Measurements from ENCODE around the gene NUP62CL.

The NUP62CL gene

GRCh38 chrX:107197319-107197718, 8.9 kb downstream of the NUP62CL start:
- H3K27ac ChIP-seq (ENCODE audit: extremely low read depth, low read depth, low read length) = no peak overlapping the region
- no peak overlapping the region for H3K4me3 ChIP-seq (ENCODE audit: low read depth, low read length)
- TF ChIP-seq ZNF426 (tag by site-specific recombination; IDR thresholded peaks at IDR 0.05) (no peak), ZSCAN30 (tag by site-specific recombination; IDR thresholded peaks at IDR 0.05) (no peak), ZEB2 (tag by site-specific recombination; IDR thresholded peaks at IDR 0.05) (no peak), ZNF202 (tag by site-specific recombination; IDR thresholded peaks at IDR 0.05; ENCODE audit: borderline replicate concordance) (no peak), ZNF521 (tag by site-specific recombination; IDR thresholded peaks at IDR 0.05) (no peak), ZNF23 (tag by site-specific recombination; IDR thresholded peaks at IDR 0.05; ENCODE audit: borderline replicate concordance) (no peak), ZNF692 (tag by site-specific recombination; IDR thresholded peaks at IDR 0.05) (no peak), ZIC2 (tag by site-specific recombination; IDR thresholded peaks at IDR 0.05) (no peak), ZNF16 (tag by site-specific recombination; IDR thresholded peaks at IDR 0.05; ENCODE audit: low read depth) (no peak), TCF7L2 (IDR thresholded peaks at IDR 0.05; ENCODE audit: borderline replicate concordance, low read depth, low read length) (no peak), ZNF350 (tag by site-specific recombination; IDR thresholded peaks at IDR 0.05) (no peak), ZNF48 (tag by site-specific recombination; IDR thresholded peaks at IDR 0.05) (no peak), KLF16 (tag by site-specific recombination; IDR thresholded peaks at IDR 0.05) (no peak), ZNF280D (tag by site-specific recombination; IDR thresholded peaks at IDR 0.05) (no peak), ZNF701 (tag by site-specific recombination; IDR thresholded peaks at IDR 0.05) (no peak), ZNF830 (tag by site-specific recombination; IDR thresholded peaks at IDR 0.05; ENCODE audit: low read depth) (no peak), MYNN (tag by site-specific recombination; IDR thresholded peaks at IDR 0.05; ENCODE audit: borderline replicate concordance) (no peak)
- H3K36me3 ChIP-seq (ENCODE audit: control insufficient read depth in 2 of 2, insufficient read depth in 1 of 2, low read length in 2 of 2) = no peaks in the 10 kb centered on the region
- no peaks in the 10 kb centered on the region for H3K4me1 ChIP-seq (ENCODE audit: control insufficient read depth, insufficient read depth, low read length)
- no peaks in the 10 kb centered on the region for H3K9me3 ChIP-seq (ENCODE audit: control insufficient read depth, insufficient read depth, low read depth, low read length)
- CTCF ChIA-PET = no interaction called here
- POLR2A ChIA-PET = no interaction called here

GRCh38 chrX:107171369-107172102, 34.7 kb downstream of the NUP62CL start:
- no peak for TF ChIP-seq TSHZ1 (tag by site-specific recombination; IDR thresholded peaks at IDR 0.05; ENCODE audit: borderline replicate concordance)
- no peak for TF ChIP-seq ZSCAN23 (tag by site-specific recombination; IDR thresholded peaks at IDR 0.05)
- TF ChIP-seq ZNF112 (tag by site-specific recombination; IDR thresholded peaks at IDR 0.05) = no peak
- TF ChIP-seq ZBTB7A (tag by site-specific recombination; IDR thresholded peaks at IDR 0.05; ENCODE audit: low read depth) = no peak
- no peak for TF ChIP-seq ZNF292 (tag by site-specific recombination; IDR thresholded peaks at IDR 0.05; ENCODE audit: borderline replicate concordance, low read depth)
- TF ChIP-seq ZNF488 (tag by site-specific recombination; IDR thresholded peaks at IDR 0.05) = no peak
- TF ChIP-seq SALL2 (tag by site-specific recombination; IDR thresholded peaks at IDR 0.05; ENCODE audit: borderline replicate concordance) = no peak
- TF ChIP-seq ZNF610 (tag by site-specific recombination; IDR thresholded peaks at IDR 0.05; ENCODE audit: borderline replicate concordance) = no peak
- Histone ChIP-seq H3K27ac (ENCODE audit: extremely low read depth, low read depth, low read length) (no peak overlapping the region), H3K36me3 (ENCODE audit: control insufficient read depth in 2 of 2, insufficient read depth in 1 of 2, low read length in 2 of 2) (peaks cover 0 to 7% of the 10 kb centered on the region in 2 experiments; a peak in 1 of 3 replicates), H3K4me1 (ENCODE audit: control insufficient read depth, insufficient read depth, low read length) (no peaks in the 10 kb centered on the region), H3K9me3 (ENCODE audit: control insufficient read depth, insufficient read depth, low read depth, low read length) (no peaks in the 10 kb centered on the region), H3K4me3 (ENCODE audit: low read depth, low read length) (no peak overlapping the region)
- ChIA-PET POLR2A (no interaction called here), CTCF (no interaction called here)

Measured in HEK293 (cell line).